Measurements from ENCODE around the gene PCDHB14. TPM values are rescaled to one million over a fixed set of nuclear protein-coding genes. Genes with fewer than 3 reads are reported as not detected.

The PCDHB14 gene
- total RNA-seq, 1 experiment from 2014 or later = 2.6 TPM

GRCh38 chr5:141258948-141259347, 35.8 kb downstream of the PCDHB14 start:
- no peak for TF ChIP-seq ZBTB43 (CRISPR knock-in tag; IDR thresholded peaks at IDR 0.05)
- no peak for TF ChIP-seq EMX1 (CRISPR knock-in tag; IDR thresholded peaks at IDR 0.05)
- TF ChIP-seq ZNF281 (CRISPR knock-in tag; IDR thresholded peaks at IDR 0.05) = no peak
- no peak for TF ChIP-seq PREB (CRISPR knock-in tag; IDR thresholded peaks at IDR 0.05; ENCODE audit: borderline replicate concordance)
- TF ChIP-seq E2F5 (CRISPR knock-in tag; IDR thresholded peaks at IDR 0.05) = no peak
- no peak for TF ChIP-seq USF2 (CRISPR knock-in tag; IDR thresholded peaks at IDR 0.05)
- no peak for TF ChIP-seq ZNF263 (CRISPR knock-in tag; IDR thresholded peaks at IDR 0.05; ENCODE audit: low read depth)
- no peak for TF ChIP-seq ZNF317 (CRISPR knock-in tag; IDR thresholded peaks at IDR 0.05; ENCODE audit: borderline replicate concordance, low read depth)
- TF ChIP-seq ATF2 (CRISPR knock-in tag; IDR thresholded peaks at IDR 0.05; ENCODE audit: borderline replicate concordance, low read depth) = no peak
- no peak for TF ChIP-seq IRF1 (CRISPR knock-in tag; IDR thresholded peaks at IDR 0.05)
- TF ChIP-seq ELF4 (CRISPR knock-in tag; IDR thresholded peaks at IDR 0.05; ENCODE audit: low read depth) = no peak
- TF ChIP-seq RORB (CRISPR knock-in tag; IDR thresholded peaks at IDR 0.05) = no peak
- TF ChIP-seq CBFB (CRISPR knock-in tag; IDR thresholded peaks at IDR 0.05; ENCODE audit: low read depth) = no peak
- no peak for TF ChIP-seq MXD4 (CRISPR knock-in tag; IDR thresholded peaks at IDR 0.05; ENCODE audit: borderline replicate concordance)
- no peak for TF ChIP-seq ARID4B (CRISPR knock-in tag; IDR thresholded peaks at IDR 0.05; ENCODE audit: borderline replicate concordance)
- no peak for TF ChIP-seq STAT6 (CRISPR knock-in tag; conservative IDR thresholded peaks at IDR 0.05; ENCODE audit: low read depth)
- TF ChIP-seq SMAD4 (CRISPR knock-in tag; IDR thresholded peaks at IDR 0.05) = no peak
- no peak for TF ChIP-seq JUN (CRISPR knock-in tag; IDR thresholded peaks at IDR 0.05)
- TF ChIP-seq ZNF423 (CRISPR knock-in tag; IDR thresholded peaks at IDR 0.05) = no peak
- no peak for ATAC-seq
- Mint-ChIP-seq H3K4me1 (no peaks in the 10 kb centered on the region), H3K4me3 (no peak overlapping the region), H3K9me3 (peaks cover 92% of the 10 kb centered on the region), H3K27me3 (ENCODE audit: low read depth) (peaks cover 11% of the 10 kb centered on the region), H3K27ac (no peak overlapping the region), H3K36me3 (peaks cover 82% of the 10 kb centered on the region)
- CTCF ChIA-PET = no interaction called here
- DNase-seq (ENCODE audit: low spot score) = no peak
- POLR2A ChIA-PET = no interaction called here

Measured in WTC11 (cell line).